Retina (tissue), 1 donor: ENCODE measurements around the gene SSNA1.
"Not testable (repeated sequence)": the region's sequence is repeated elsewhere in the genome, so short reads cannot be mapped to it uniquely, and the experiment has no call there.

Experiments used
- DNase-seq: peaks from one replicate; pipeline ENCODE4 v3.0.0-alpha.2; 2016

SSNA1 gene

GRCh38 chr9:137234055-137234697 is 45.7 kb downstream of the SSNA1 start:
- DNase-seq: no peak

DNA sequence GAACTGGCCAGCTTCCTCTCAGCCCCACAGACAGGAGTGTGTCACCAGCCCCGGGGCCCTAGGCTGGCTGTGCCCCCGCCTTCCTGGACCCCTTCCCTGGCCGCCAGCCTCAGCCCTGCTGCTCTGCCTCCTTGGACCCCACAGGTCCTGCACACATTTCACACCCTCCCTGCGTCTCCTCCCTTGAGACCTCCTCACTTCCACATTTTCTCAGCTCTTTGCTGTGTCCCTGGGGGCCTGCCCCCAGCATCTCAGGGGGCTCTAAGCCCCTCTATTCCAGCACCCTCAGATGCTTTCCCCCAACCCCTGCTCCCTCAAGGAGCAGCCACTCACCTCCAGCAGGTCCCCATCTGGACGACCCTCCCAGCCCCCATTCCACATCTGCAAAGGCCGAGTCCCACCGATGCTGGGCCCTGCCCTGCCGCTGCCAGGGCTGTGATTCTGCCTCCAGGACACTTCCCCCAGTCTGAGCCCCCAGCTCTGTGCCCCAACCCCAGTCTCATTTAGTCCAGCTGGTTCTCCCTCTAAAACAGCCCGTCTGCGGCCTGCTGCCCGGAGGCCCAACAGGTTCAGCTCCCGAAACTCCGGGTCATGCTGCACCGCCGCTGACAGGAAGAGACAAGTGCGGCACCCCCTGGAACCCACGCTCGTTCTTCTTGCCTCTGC is 46.4 kb downstream of the SSNA1 start:
- no peak for DNase-seq

DNA sequence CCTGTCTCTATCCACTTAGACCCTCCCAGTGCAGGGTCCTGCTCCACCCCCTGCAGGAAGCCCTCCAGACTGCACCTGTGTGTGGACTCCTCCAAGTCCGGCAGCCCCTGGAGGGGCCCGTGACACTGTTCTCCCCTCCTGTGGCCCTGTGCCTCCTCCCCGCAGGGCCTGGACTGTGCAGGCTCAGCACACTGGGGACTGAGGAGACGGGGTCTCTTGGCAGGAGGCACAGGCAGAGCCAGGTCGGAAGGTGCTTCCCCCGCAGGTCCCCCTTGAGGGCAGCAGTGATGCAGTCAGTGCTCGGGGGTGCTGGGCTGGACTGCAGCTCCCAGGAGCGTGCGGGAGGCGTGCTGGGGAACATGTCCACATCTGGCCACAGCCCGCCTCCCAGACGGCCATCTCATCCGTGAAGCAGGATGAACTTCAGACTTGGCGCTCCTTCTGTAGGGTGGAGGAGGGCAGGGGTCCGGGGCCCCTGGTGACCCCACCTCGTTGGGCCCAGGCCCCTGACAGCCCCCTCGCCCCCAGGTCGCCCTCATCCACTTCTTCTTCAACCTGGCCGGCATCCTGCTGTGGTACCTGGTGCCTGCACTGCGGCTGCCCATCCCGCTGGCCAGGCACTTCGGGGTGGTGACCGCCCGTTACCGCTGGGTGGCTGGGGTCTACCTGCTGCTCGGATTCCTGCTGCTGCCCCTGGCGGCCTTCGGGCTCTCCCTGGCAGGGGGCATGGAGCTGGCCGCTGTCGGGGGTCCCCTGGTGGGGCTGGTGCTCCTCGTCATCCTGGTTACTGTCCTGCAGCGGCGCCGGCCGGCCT is 47.2 kb downstream of the SSNA1 start:
- DNase-seq: no peak

GRCh38 chr9:137236238-137236935 is 47.9 kb downstream of the SSNA1 start:
- DNase-seq: peak; percentile 93

GRCh38 chr9:137236936-137237421 is 48.5 kb downstream of the SSNA1 start:
- DNase-seq: no peak

- no peak for DNase-seq
These were observed 49.6 kb downstream of the SSNA1 start for GRCh38 chr9:137237759-137238726.

DNA sequence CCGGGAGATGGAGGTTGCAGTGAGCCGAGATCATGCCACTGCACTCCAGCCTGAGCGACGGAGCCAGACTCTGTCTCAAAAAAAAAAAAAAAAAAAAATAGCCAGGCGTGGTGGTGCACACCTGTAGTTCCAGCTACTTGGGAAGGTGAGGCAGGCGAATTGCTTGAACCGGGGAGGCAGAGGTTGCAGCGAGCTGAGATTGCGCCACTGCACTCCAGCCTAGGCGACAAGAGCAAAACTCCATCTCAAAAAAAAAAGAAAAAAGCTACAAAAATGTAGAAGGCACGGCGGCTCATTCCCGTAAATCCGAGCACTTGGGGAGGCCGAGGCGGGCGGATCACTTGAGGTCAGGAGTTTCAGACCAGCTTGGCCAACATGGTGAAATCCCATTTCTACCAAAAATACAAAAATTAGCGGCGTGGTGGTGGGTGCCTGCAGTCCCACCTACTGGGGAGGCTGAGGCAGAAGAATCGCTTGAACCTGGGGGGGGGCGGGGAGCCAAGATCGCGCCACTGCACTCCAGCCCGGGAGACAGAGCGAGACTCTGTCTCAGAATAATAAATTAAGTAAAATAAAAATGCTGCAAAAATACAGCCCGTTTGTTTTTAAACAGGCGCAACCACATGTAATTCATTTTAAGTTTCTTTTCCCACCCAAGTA is 51.2 kb downstream of the SSNA1 start:
- not testable (repeated sequence) for DNase-seq
